Liver (tissue), 9 donors: ENCODE data around the gene AKR1C8. TPM values are rescaled to one million over a fixed set of nuclear protein-coding genes. Genes with fewer than 3 reads are reported as not detected.
"Not testable (repeated sequence)": the region's sequence is repeated elsewhere in the genome, so short reads cannot be mapped to it uniquely, and the experiment has no call there.

Source experiments
- DNase-seq: peaks from one replicate; pipeline ENCODE4 v3.0.0-alpha.2; 2017; ENCODE audit warnings: low spot score
- H3K27ac ChIP-seq, 2 donors: one replicate each; pipeline ENCODE4 v1.7.0; 2013; ENCODE audit warnings: inconsistent platforms in 2 of 2, low read length in 2 of 2, control low read depth in 1 of 2, low read depth in 1 of 2, mild to moderate bottlenecking in 1 of 2
- H3K27me3 ChIP-seq, 4 donors: one replicate each; pipeline versions ENCODE4 v1.6.1 to v1.7.0; 2013; ENCODE audit warnings: low read length in 3 of 4, inconsistent platforms in 1 of 4, mild to moderate bottlenecking in 1 of 4, moderate library complexity in 1 of 4; ENCODE audit not compliant: control insufficient read depth in 4 of 4, insufficient read depth in 4 of 4
- H3K36me3 ChIP-seq, 4 donors: one replicate each; pipeline versions ENCODE4 v1.6.1 to v1.7.0; 2013; ENCODE audit warnings: low read length in 3 of 4, mild to moderate bottlenecking in 3 of 4, low read depth in 1 of 4, moderate library complexity in 1 of 4; ENCODE audit not compliant: control insufficient read depth in 4 of 4, insufficient read depth in 3 of 4
- H3K4me1 ChIP-seq, 4 donors: one replicate each; pipeline versions ENCODE4 v1.6.1 to v1.7.0; 2013; ENCODE audit warnings: low read length in 3 of 4, mild to moderate bottlenecking in 3 of 4, moderate library complexity in 1 of 4; ENCODE audit not compliant: control insufficient read depth in 4 of 4, insufficient read depth in 4 of 4
- H3K4me3 ChIP-seq, 3 donors: one replicate each; pipeline versions ENCODE4 v1.6.1 to v1.7.0; 2013; ENCODE audit warnings: low read length in 3 of 3, control low read depth in 1 of 3, low read depth in 1 of 3, mild to moderate bottlenecking in 1 of 3
- H3K9ac ChIP-seq, 2 donors: one replicate each; pipeline ENCODE4 v1.7.0; 2013; ENCODE audit warnings: low read length in 2 of 2, mild to moderate bottlenecking in 2 of 2, moderate library complexity in 2 of 2, control low read depth in 1 of 2, low read depth in 1 of 2
- H3K9me3 ChIP-seq, 4 donors: one replicate each; pipeline versions ENCODE4 v1.6.1 to v1.7.0; 2013; ENCODE audit warnings: low read length in 3 of 4; ENCODE audit not compliant: control insufficient read depth in 4 of 4
- CTCF ChIP-seq: fragments of 150-350 bp; IDR thresholded peaks from 2 replicates; pipeline ENCODE4 v1.5.1; 2017; ENCODE audit warnings: improper control_type of control experiment, low read depth, low read length; ENCODE audit not compliant: missing input control
- EGR1 ChIP-seq, 2 donors: IDR thresholded peaks; 2 replicates each; pipeline ENCODE4 v1.6.1; 2016 to 2018; ENCODE audit warnings: antibody characterized with exemption in 2 of 2, low read depth in 2 of 2
- HNF4A ChIP-seq, 2 donors: conservative IDR thresholded peaks; 2 replicates each; pipeline ENCODE4 v1.6.1; 2016; ENCODE audit warnings: antibody characterized with exemption in 2 of 2, mild to moderate bottlenecking in 2 of 2
- JUND ChIP-seq, 2 donors: IDR thresholded peaks; 2 replicates each; pipeline ENCODE4 v1.6.1; 2016; ENCODE audit warnings: antibody characterized with exemption in 2 of 2
- RAD21 ChIP-seq, 2 donors: IDR thresholded peaks; 2 replicates each; pipeline ENCODE4 v1.6.1; 2016; ENCODE audit warnings: antibody characterized with exemption in 2 of 2, mild to moderate bottlenecking in 2 of 2
- YY1 ChIP-seq: IDR thresholded peaks from 2 replicates; pipeline ENCODE4 v1.6.1; 2016; ENCODE audit warnings: antibody characterized with exemption, mild to moderate bottlenecking
- ZBTB33 ChIP-seq: IDR thresholded peaks from 2 replicates; pipeline ENCODE4 v1.6.1; 2016; ENCODE audit warnings: antibody characterized with exemption
- WGBS: extraction: QIAGEN DNeasy Blood & Tissue Kit; methylation state at CpG from one replicate; pipeline ENCODE4 v1.1.7; 2013; 5-methylcytosine and 5-hydroxymethylcytosine counted together
- polyA plus RNA-seq, 2 donors: library from polyadenylated mRNA; stranded (reverse) in 1 of 2; unstranded in 1 of 2; fragments of 200-250 nt in 1 of 2; fragments of >200 nt in 1 of 2; fragmentation: Nextera tagmentation in 1 of 2; extraction: Ambion mirVana in 1 of 2; gene quantifications; one replicate each; pipeline versions ENCODE4 v1.2.1 to v1.2.3, GENCODE V29; 2013 to 2015
- total RNA-seq, 2 donors: library from RNA; depleted of rRNA; stranded (reverse); fragments of >200 nt; gene quantifications; one replicate each; pipeline ENCODE4 v1.2.3, GENCODE V29; 2014
- TF ChIP-seq, protein P1 (sequence below): IDR thresholded peaks from 2 replicates; pipeline ENCODE4 v1.6.1; 2016; ENCODE audit warnings: antibody characterized with exemption, mild to moderate bottlenecking
- donor health status: healthy.
- donor health status: healthy.
- donor health status: healthy.
- donor health status: healthy.
- donor health status: healthy.

Gene AKR1C8
- total and polyA plus RNA-seq, 4 donors, result 2.5 to 28.5 (median 19.2) TPM; not detected in 1

- DNase-seq, result no peak
- peaks cover 0 to 5% (median 1%) of the 10 kb centered on the region in 4 donors for H3K4me1 ChIP-seq
- no peak overlapping the region for H3K9ac ChIP-seq
- peak in 1 of 2 donors; percentile 29 for TF ChIP-seq HNF4A (conservative IDR thresholded peaks at IDR 0.05)
- no peak for TF ChIP-seq JUND (IDR thresholded peaks at IDR 0.05)
- no peak overlapping the region for H3K27ac ChIP-seq
- H3K9me3 ChIP-seq, result no peaks in the 10 kb centered on the region
- H3K4me3 ChIP-seq, result no peak overlapping the region
- peaks cover 3 to 49% (median 27%) of the 10 kb centered on the region in 4 donors for H3K36me3 ChIP-seq
- no peaks in the 10 kb centered on the region for H3K27me3 ChIP-seq
Observed at GRCh38 chr10:5211696-5212536, 27.0 kb upstream of the AKR1C8 start.

- TF ChIP-seq CTCF, result peak; percentile 21
- TF ChIP-seq RAD21 (IDR thresholded peaks at IDR 0.05), result peak; percentile 25 to 44
- H3K9ac ChIP-seq, H3K4me1 ChIP-seq, H3K9me3 ChIP-seq, H3K27ac ChIP-seq, H3K27me3 ChIP-seq, DNase-seq, H3K4me3 ChIP-seq: not testable (repeated sequence)
- peaks cover 0 to 52% (median 31%) of the 10 kb centered on the region in 4 donors for H3K36me3 ChIP-seq
- 89% methylated on average over 1 of the region's 1 CpG for WGBS
Observed at GRCh38 chr10:5210261-5210660, 25.3 kb upstream of the AKR1C8 start.

DNA sequence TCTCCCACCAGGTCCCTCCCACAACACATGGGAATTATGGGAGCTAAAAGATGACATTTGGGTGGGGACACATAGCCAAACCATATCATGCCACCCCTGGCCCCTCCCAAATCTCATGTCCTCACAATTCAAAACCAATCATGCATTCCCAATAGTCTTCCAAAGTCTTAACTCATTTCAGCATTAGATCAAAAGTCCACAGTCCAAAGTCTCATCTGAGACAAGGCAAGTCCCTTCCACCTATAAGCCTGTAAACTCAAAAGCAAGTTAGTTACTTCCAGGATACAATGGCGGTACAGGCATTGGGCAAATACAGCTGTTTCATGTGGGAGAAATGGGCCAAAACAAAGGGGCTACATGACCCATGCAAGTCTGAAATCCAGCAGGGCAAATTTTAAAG, 24.8 kb upstream of the AKR1C8 start:
- H3K4me1 ChIP-seq, DNase-seq, H3K9me3 ChIP-seq, H3K27me3 ChIP-seq, H3K9ac ChIP-seq, H3K4me3 ChIP-seq, H3K27ac ChIP-seq: not testable (repeated sequence)
- 96% methylated on average over 1 of the region's 1 CpG for WGBS
- TF ChIP-seq HNF4A (conservative IDR thresholded peaks at IDR 0.05), result peak; percentile 60 to 64
- H3K36me3 ChIP-seq, result peaks cover 0 to 52% (median 35%) of the 10 kb centered on the region in 4 donors

DNA sequence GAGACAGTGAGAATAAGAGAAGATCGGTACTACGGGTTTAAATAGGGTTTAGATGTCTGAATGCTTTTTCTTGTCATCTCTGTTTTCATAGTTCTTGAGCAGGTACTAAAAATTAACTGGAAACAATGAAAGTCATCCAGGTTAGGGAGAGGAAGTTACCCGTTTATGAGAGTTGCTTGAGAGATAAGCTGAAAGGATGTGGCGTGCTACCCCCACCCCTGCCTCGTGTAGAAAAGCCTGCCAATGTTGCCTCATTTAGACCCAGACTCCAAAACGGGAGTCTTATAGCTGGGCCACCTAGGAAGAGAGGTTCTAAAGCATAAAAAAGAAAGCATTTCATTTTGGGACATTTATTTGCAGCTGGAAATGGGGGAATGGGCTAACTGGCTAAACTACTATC, 21.8 kb upstream of the AKR1C8 start:
- H3K36me3 ChIP-seq, result peaks cover 2 to 45% (median 38%) of the 10 kb centered on the region in 4 donors

More for the DNA sequence above, 21.8 kb upstream of the AKR1C8 start:
- Histone ChIP-seq H3K4me1 (peaks cover 0 to 5% (median 2%) of the 10 kb centered on the region in 4 donors), H3K9me3 (no peaks in the 10 kb centered on the region), H3K4me3 (no peak overlapping the region), H3K9ac (no peak overlapping the region), H3K27ac (no peak overlapping the region), H3K27me3 (no peaks in the 10 kb centered on the region)
- no peak for DNase-seq
- TF ChIP-seq HNF4A (conservative IDR thresholded peaks at IDR 0.05) (no peak), JUND (IDR thresholded peaks at IDR 0.05) (no peak), YY1 (no peak), EGR1 (IDR thresholded peaks at IDR 0.05; ENCODE audit: low read depth in 2 of 2) (no peak), ZBTB33 (no peak)
- TF ChIP-seq, protein P1, sequence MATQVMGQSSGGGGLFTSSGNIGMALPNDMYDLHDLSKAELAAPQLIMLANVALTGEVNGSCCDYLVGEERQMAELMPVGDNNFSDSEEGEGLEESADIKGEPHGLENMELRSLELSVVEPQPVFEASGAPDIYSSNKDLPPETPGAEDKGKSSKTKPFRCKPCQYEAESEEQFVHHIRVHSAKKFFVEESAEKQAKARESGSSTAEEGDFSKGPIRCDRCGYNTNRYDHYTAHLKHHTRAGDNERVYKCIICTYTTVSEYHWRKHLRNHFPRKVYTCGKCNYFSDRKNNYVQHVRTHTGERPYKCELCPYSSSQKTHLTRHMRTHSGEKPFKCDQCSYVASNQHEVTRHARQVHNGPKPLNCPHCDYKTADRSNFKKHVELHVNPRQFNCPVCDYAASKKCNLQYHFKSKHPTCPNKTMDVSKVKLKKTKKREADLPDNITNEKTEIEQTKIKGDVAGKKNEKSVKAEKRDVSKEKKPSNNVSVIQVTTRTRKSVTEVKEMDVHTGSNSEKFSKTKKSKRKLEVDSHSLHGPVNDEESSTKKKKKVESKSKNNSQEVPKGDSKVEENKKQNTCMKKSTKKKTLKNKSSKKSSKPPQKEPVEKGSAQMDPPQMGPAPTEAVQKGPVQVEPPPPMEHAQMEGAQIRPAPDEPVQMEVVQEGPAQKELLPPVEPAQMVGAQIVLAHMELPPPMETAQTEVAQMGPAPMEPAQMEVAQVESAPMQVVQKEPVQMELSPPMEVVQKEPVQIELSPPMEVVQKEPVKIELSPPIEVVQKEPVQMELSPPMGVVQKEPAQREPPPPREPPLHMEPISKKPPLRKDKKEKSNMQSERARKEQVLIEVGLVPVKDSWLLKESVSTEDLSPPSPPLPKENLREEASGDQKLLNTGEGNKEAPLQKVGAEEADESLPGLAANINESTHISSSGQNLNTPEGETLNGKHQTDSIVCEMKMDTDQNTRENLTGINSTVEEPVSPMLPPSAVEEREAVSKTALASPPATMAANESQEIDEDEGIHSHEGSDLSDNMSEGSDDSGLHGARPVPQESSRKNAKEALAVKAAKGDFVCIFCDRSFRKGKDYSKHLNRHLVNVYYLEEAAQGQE, result no peak
- 74% methylated on average over 6 of the region's 6 CpGs for WGBS
